PFSK-1 (cell line): ENCODE results near the gene GREM2.

Experiments
- FOXP2 ChIP-seq: optimal IDR thresholded peaks from 2 replicates; pipeline ENCODE3; 2011; ENCODE audit warnings: borderline replicate concordance, control low read depth, inconsistent platforms; ENCODE audit not compliant: insufficient read depth; ENCODE audit errors: extremely low read length, extremely low read depth
- POLR2AphosphoS5 ChIP-seq: IDR thresholded peaks from 2 replicates; pipeline ENCODE4 v1.6.1; 2012; ENCODE audit warnings: low read depth, mild to moderate bottlenecking, control low read depth, low read length, moderate library complexity
- REST ChIP-seq, 2 experiments: IDR thresholded peaks; 2 replicates each; pipeline versions ENCODE4 v1.6.1 to v1.8.0; 2011 to 2012; ENCODE audit warnings: low read depth in 2 of 2, low read length in 2 of 2, control low read depth in 1 of 2, inconsistent platforms in 1 of 2, mild to moderate bottlenecking in 1 of 2, moderate library complexity in 1 of 2; ENCODE audit not compliant: insufficient read depth in 1 of 2
- SIN3A ChIP-seq: IDR thresholded peaks from 2 replicates; pipeline ENCODE4 v1.6.1; 2012; ENCODE audit warnings: mild to moderate bottlenecking, low read length, moderate library complexity, borderline replicate concordance; ENCODE audit not compliant: insufficient read depth
- TAF1 ChIP-seq: IDR thresholded peaks from 2 replicates; pipeline ENCODE4 v1.6.1; 2012; ENCODE audit warnings: low read length, control low read depth, borderline replicate concordance; ENCODE audit not compliant: insufficient read depth

GRCh38 chr1:240526312-240526711 lies 85.6 kb downstream of the GREM2 start:
- TF ChIP-seq FOXP2: no peak
- TF ChIP-seq REST (IDR thresholded peaks at IDR 0.05; ENCODE audit: insufficient read depth in 1 of 2, low read depth in 2 of 2, low read length in 2 of 2): no peak
- no peak for TF ChIP-seq POLR2AphosphoS5
- TF ChIP-seq SIN3A: no peak
- no peak for TF ChIP-seq TAF1
